Heart left ventricle (tissue), 16 donors: ENCODE measurements around the gene SLC39A10. TPM values are rescaled to one million over a fixed set of nuclear protein-coding genes. Genes with fewer than 3 reads are reported as not detected.

ENCODE experiments used
- ATAC-seq, 4 donors: fragments of 200-7000 bp; cut with Tn5 transposase; one replicate each; pipeline ENCODE4 v1.9.1; 2020 to 2022; ENCODE audit warnings: moderate library complexity in 4 of 4, mild to moderate bottlenecking in 3 of 4, moderate number of reproducible peaks in 1 of 4
- DNase-seq, 5 donors: peaks; one replicate each; pipeline ENCODE4 v3.0.0-alpha.2; 2020
- H3K27ac ChIP-seq, 12 donors: fragments of 200-600 bp; sonication (generic) in 4 of 12; one replicate each; pipeline versions ENCODE4 v1.5.0 to v1.8.0; 2016 to 2022; ENCODE audit warnings: mild to moderate bottlenecking in 2 of 12
- H3K27me3 ChIP-seq, 9 donors: fragments of 200-600 bp; sonication (generic) in 2 of 9; one replicate each; pipeline versions ENCODE4 v1.5.1 to v1.8.0; 2016 to 2022; ENCODE audit warnings: mild to moderate bottlenecking in 3 of 9
- H3K36me3 ChIP-seq, 9 donors: fragments of 200-600 bp; sonication (generic) in 2 of 9; one replicate each; pipeline versions ENCODE4 v1.5.0 to v1.8.0; 2018 to 2022; ENCODE audit warnings: mild to moderate bottlenecking in 2 of 9
- H3K4me1 ChIP-seq, 12 donors: fragments of 200-600 bp; sonication (generic) in 4 of 12; one replicate each; pipeline versions ENCODE4 v1.5.0 to v1.8.0; 2016 to 2022; ENCODE audit warnings: mild to moderate bottlenecking in 3 of 12
- H3K4me3 ChIP-seq, 12 donors: fragments of 200-600 bp; sonication (generic) in 4 of 12; one replicate each; pipeline versions ENCODE4 v1.5.0 to v1.8.0; 2017 to 2022; ENCODE audit warnings: mild to moderate bottlenecking in 9 of 12, moderate library complexity in 4 of 12
- H3K9me3 ChIP-seq, 12 donors: fragments of 200-600 bp; sonication (generic) in 4 of 12; one replicate each; pipeline versions ENCODE4 v1.5.0 to v1.8.0; 2016 to 2022; ENCODE audit warnings: mild to moderate bottlenecking in 1 of 12
- CTCF ChIP-seq, 12 donors: fragments of 200-600 bp; sonication (generic) in 4 of 12; IDR thresholded peaks; one replicate each; pipeline versions ENCODE4 v1.5.0 to v1.8.0; 2018 to 2022; ENCODE audit warnings: antibody characterized with exemption in 12 of 12, mild to moderate bottlenecking in 5 of 12
- POLR2A ChIP-seq, 2 donors: fragments of 450-650 bp; IDR thresholded peaks; one replicate each; pipeline ENCODE4 v1.6.1; 2017; ENCODE audit warnings: antibody characterized with exemption in 2 of 2, mild to moderate bottlenecking in 2 of 2, moderate library complexity in 2 of 2
- WGBS, 4 donors: extraction: QIAGEN DNeasy Blood & Tissue Kit in 2 of 4; methylation state at CpG; one replicate each; pipeline versions ENCODE4 v1.1.5 to v1.1.7; 2013 to 2018; 5-methylcytosine and 5-hydroxymethylcytosine counted together
- intact Hi-C, 10 donors: fragments of 100-400 bp; cut with DNase I; formaldehyde crosslinking; loops; one replicate each; pipeline versions ENCODE4 v1.11.1 to v1.14.2; 2022
- polyA plus RNA-seq, 2 donors: library from polyadenylated mRNA; stranded (reverse); fragments of 200-250 nt; gene quantifications; one replicate each; pipeline ENCODE4 v1.2.3, GENCODE V29; 2013
- total RNA-seq, 9 donors: library from RNA; depleted of rRNA in 2 of 9; stranded (reverse); fragments of >200 nt in 2 of 9; fragmentation: NEBNext Ultra II Directional in 3 of 9; extraction: Animal tissue kit (Norgen Biotek cat#: 25700) in 3 of 9; gene quantifications; one replicate each; pipeline versions ENCODE4 v1.1.0 to v1.2.4, GENCODE V29; 2016 to 2023
- donor health status: ischemic (EF 13 %, LVEDD 7.1; RV severe dilation, severe dysfunction).
- donor health status: healthy with polysubstance abuse.
- donor health status: DM: no; HTN: yes; CAD: no.
- donor health status: DM: no; HTN: no; CAD: no.
- donor health status: ischemic (EF 25% LVEDD 6.9; RV normal size, moderate dysfunction).
- donor health status: ischemic (EF 25% LVEDD 5.7; RV mildly dilated, moderate dysfunction).
- donor health status: healthy.
- donor health status: DM: yes; HTN: yes; CAD: no.
- donor health status: ischemic (EF 35%, LVEDD 5.7; RV mildly dilated, moderate dysfunction).
- donor health status: nonischemic (EF 11% LVEDD 7.7; RV severe dilation, severe dysfunction).
- donor health status: DM: yes; HTN: yes; CAD: no.
- donor health status: PGD.
- donor health status: ischemic (EF 29% LVEDD 5.4; RV normal size, mild dysfunction).
- donor health status: nonischemic (EF 23%, LVEDD 6.1; RV moderate dilation, normal function).

SLC39A10 gene
- total and polyA plus RNA-seq, 11 donors, result 3.1 to 18.2 (median 9.2) TPM

DNA sequence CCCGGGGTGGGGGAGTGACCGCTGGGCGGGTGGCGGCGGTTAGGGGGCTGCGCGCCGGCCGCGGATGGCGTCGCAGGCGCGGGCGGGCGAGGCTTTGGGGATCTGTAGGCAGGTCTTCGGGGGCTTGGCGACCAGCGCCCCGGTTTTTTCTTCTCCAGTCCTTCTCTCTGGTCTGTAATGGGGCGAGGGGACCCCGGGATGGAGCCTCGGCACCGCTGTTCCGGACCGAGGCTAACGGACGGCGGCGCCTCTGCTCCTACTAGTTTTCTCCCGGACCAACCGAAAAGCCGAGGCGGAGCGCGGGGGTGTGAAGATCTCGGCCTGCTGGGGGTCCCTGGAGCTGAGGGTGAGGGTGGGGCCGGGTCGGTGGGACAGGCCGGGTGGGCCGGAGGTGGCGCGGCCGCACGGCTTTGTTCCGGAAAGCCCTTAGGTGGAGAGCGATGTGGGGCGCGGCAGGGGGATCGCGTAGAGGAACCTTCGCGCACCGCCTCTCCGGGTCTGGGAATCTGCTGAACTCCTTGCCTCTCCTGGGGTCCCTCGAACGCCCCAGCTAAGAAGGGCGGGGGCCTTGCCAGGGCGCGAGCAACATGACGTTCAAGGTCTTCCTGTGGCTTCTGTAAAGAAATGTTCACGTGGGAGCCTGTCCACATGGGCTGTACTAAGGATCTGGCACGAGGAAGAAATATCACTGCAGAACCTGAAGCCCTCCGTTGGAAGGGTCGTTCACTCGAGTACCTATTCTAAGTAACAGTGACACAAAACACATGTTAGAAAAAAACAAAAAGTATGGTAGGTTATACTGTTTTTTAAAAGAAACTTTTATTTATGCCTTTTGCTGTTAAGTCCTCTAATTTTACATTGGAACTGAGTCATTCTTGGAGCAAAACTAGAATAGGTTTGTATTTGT, 861 bp downstream of the SLC39A10 start:
- DNase-seq (peak; percentile 62 to 78 (median 77)), ATAC-seq (peak; percentile 7 to 53 (median 47))
- Histone ChIP-seq H3K36me3 (no peaks in the 10 kb centered on the region), H3K27ac (peak overlapping the region; percentile 89 to 99 (median 98)), H3K4me1 (peaks cover 0 to 44% (median 15%) of the 10 kb centered on the region in 12 donors), H3K9me3 (no peaks in the 10 kb centered on the region), H3K4me3 (peak overlapping the region; percentile 67 to 96 (median 93)), H3K27me3 (no peaks in the 10 kb centered on the region)
- no peak for TF ChIP-seq POLR2A (IDR thresholded peaks at IDR 0.05)
- 0 to 1% (median 1%) methylated on average over 38 to 66 of the region's 66 CpGs for WGBS, 4 donors
- intact Hi-C loops, result loop anchor here in 5 of 10 donors (1.0 to 10.0 kb wide), 8 partner anchors 68 to 409 kb away; partner anchors contain the start of gene DNAH7 (in 2 of the 5)

- Histone ChIP-seq H3K27me3 (no peaks in the 10 kb centered on the region), H3K27ac (peak overlapping the region; percentile 89 to 99 (median 98)), H3K9me3 (no peaks in the 10 kb centered on the region), H3K4me3 (peak overlapping the region; percentile 67 to 96 (median 93)), H3K4me1 (peaks cover 0 to 49% (median 15%) of the 10 kb centered on the region in 12 donors), H3K36me3 (no peaks in the 10 kb centered on the region)
- WGBS, 4 donors, result 0% methylated on average over 1 of the region's 1 CpG
- DNase-seq (no peak), ATAC-seq (peak in 1 of 4 donors; percentile 15)
- no peak for TF ChIP-seq CTCF (IDR thresholded peaks at IDR 0.05)
- intact Hi-C loops, result loop anchor here in 5 of 10 donors (2.0 to 10.0 kb wide), 7 partner anchors 71 to 409 kb away; partner anchors contain the start of gene DNAH7 (in 2 of the 5)
These were observed 1.5 kb downstream of the SLC39A10 start for GRCh38 chr2:195658541-195658890.

- no peak for DNase-seq
- H3K4me3 ChIP-seq, result peak overlapping the region in 10 of 12 donors; percentile 67 to 96 (median 93)
- H3K27me3 ChIP-seq, result no peaks in the 10 kb centered on the region
- intact Hi-C loops, result loop anchor here in 5 of 10 donors (2.0 to 10.0 kb wide), 7 partner anchors 72 to 408 kb away; partner anchors contain the start of gene DNAH7 (in 2 of the 5)
- 29 to 39% (median 36%) methylated on average over 5 of the region's 5 CpGs for WGBS, 4 donors
- no peaks in the 10 kb centered on the region for H3K36me3 ChIP-seq
- peak overlapping the region in 9 of 12 donors; percentile 22 to 99 (median 99) for H3K27ac ChIP-seq
- H3K9me3 ChIP-seq, result no peaks in the 10 kb centered on the region
- ATAC-seq, result no peak
- TF ChIP-seq POLR2A (IDR thresholded peaks at IDR 0.05) (no peak), CTCF (IDR thresholded peaks at IDR 0.05) (no peak)
- peaks cover 0 to 49% (median 15%) of the 10 kb centered on the region in 12 donors for H3K4me1 ChIP-seq
These were observed 2.1 kb downstream of the SLC39A10 start for GRCh38 chr2:195659114-195659513.

GRCh38 chr2:195659982-195660890, 3.2 kb downstream of the SLC39A10 start:
- intact Hi-C loops, result loop anchor here (2.0 to 10.0 kb wide), 9 partner anchors 73 to 407 kb away; partner anchors contain the start of gene DNAH7 (in 4 of the 10)
- ATAC-seq (no peak), DNase-seq (peak in 4 of 5 donors; percentile 41 to 76 (median 68))
- TF ChIP-seq POLR2A (IDR thresholded peaks at IDR 0.05) (no peak), CTCF (IDR thresholded peaks at IDR 0.05) (peak; percentile 75 to 92 (median 83))
- no peaks in the 10 kb centered on the region for H3K27me3 ChIP-seq
- H3K9me3 ChIP-seq, result no peaks in the 10 kb centered on the region
- peaks cover 0 to 49% (median 15%) of the 10 kb centered on the region in 12 donors for H3K4me1 ChIP-seq
- 35 to 37% (median 35%) methylated on average over 6 of the region's 6 CpGs for WGBS, 4 donors
- peak overlapping the region in 7 of 12 donors; percentile 83 to 96 (median 93) for H3K4me3 ChIP-seq
- no peaks in the 10 kb centered on the region for H3K36me3 ChIP-seq
- H3K27ac ChIP-seq, result peak overlapping the region in 3 of 12 donors; percentile 94 to 99 (median 97)
